Smooth muscle cell of the pulmonary artery (primary cell): ENCODE data around the gene AP2M1. TPM values are rescaled to one million over a fixed set of nuclear protein-coding genes. Genes with fewer than 3 reads are reported as not detected.

Experiments
- total RNA-seq: library from RNA; depleted of rRNA; stranded (reverse); fragments of >200 nt; gene quantifications from 2 replicates; pipeline ENCODE4 v1.2.3, GENCODE V29; 2014

The AP2M1 gene
- total RNA-seq = 363 and 399 TPM in 2 replicates

GRCh38 chr3:184174646-184175492 is at the start of gene AP2M1:
AP2M1 (plus strand) TSS chr3:184174855; CDS start chr3:184176994, 2,139 bp downstream.

GRCh38 chr3:184135149-184135910 is 39.3 kb upstream of the AP2M1 start, which contains the start of gene EIF2B5:
EIF2B5 (plus strand) TSS chr3:184135358; CDS start chr3:184135386, 28 bp downstream.

DNA sequence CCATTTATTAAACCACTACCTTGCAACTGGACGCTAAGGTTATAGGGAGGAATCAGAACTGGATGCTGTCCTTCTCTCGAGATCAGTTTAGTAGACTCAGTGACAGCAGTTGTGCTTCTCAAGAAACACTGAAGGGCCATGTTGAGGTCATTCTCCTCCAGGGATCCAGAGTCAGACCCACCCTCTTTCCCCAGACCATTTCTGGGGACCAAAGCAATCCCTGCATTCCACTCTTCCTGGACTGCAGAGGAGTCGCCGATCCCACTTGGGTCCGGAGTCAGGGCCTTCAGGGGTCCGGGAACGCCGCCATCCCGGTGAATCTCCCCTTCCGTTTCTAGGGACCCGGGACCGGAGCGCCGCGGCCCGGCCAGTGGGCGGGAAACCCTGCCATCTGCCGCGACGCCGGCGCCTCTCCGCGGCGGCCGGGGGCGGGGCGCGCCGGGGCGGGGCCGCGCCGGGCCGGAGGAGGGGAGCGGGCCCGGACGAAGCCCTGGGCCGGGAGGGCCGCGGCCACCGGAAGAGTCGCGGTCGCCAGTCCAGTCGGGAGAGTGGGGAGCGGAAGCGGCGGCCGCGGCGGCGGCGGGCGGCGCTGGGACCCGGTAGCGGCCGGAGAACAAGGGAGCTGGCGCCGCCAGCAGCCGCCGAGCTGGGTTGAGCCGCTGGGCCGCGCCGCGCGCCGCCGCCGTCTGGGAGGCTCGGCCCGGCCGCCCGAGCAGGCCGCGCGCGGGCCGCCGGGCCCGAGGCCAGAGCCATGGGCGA is 19.6 kb upstream of the AP2M1 start, which contains the start of gene DVL3:
Gene DVL3 (plus strand): TSS at position 493 of the 759 bp plus-strand sequence. CDS start 259 bp downstream, at position 752.

GRCh38 chr3:184186184-184186901 is 11.7 kb downstream of the AP2M1 start, which contains the start of gene ABCF3:
ABCF3 (plus strand) TSS chr3:184186199; CDS start chr3:184186208, 9 bp downstream.

GRCh38 chr3:184229394-184230080 is 54.9 kb downstream of the AP2M1 start, which contains the start of gene VWA5B2:
VWA5B2 (plus strand) TSS chr3:184229585; CDS start chr3:184230529, 944 bp downstream.

Other genes with a start within 250 kb of the AP2M1 start
- gene ABCC5, start 157.0 kb upstream of the AP2M1 start, total RNA-seq = 18.9 and 22.9 TPM in 2 replicates
- gene HTR3D, start 143.1 kb upstream of the AP2M1 start, total RNA-seq = not detected in 2 replicates
- gene HTR3C, start 121.8 kb upstream of the AP2M1 start, total RNA-seq = not detected in 2 replicates
- gene HTR3E, start 77.8 kb upstream of the AP2M1 start, total RNA-seq = not detected in 2 replicates
- gene EIF2B5, start 39.5 kb upstream of the AP2M1 start, total RNA-seq = 27.0 and 27.2 TPM in 2 replicates
- gene DVL3, start 19.5 kb upstream of the AP2M1 start, total RNA-seq = 45.7 and 57.3 TPM in 2 replicates
- 64.6 and 69.0 TPM in 2 replicates for gene ABCF3, start 11.3 kb downstream of the AP2M1 start, total RNA-seq
- gene VWA5B2, start 54.7 kb downstream of the AP2M1 start, total RNA-seq = 0.03 and 0.52 TPM in 2 replicates
- 43.6 and 51.5 TPM in 2 replicates for gene ALG3, start 74.1 kb downstream of the AP2M1 start, total RNA-seq
- gene EEF1AKMT4, start 74.8 kb downstream of the AP2M1 start, total RNA-seq = 2.2 and 2.9 TPM in 2 replicates
- 0.13 TPM in 2 replicates for gene CAMK2N2, start 86.7 kb downstream of the AP2M1 start, total RNA-seq
- 0.17 TPM in 1 of 2 replicates, not detected in the other for gene ECE2, start 101.2 kb downstream of the AP2M1 start, total RNA-seq
- 314 and 468 TPM in 2 replicates for gene PSMD2, start 124.4 kb downstream of the AP2M1 start, total RNA-seq
- 496 and 598 TPM in 2 replicates for gene EIF4G1, start 139.8 kb downstream of the AP2M1 start, total RNA-seq
- 26.5 and 44.6 TPM in 2 replicates for gene FAM131A, start 162.7 kb downstream of the AP2M1 start, total RNA-seq
- 3.3 and 4.4 TPM in 2 replicates for gene CLCN2, start 186.8 kb downstream of the AP2M1 start, total RNA-seq
- 54.1 and 55.5 TPM in 2 replicates for gene POLR2H, start 186.9 kb downstream of the AP2M1 start, total RNA-seq
- 0.10 and 0.46 TPM in 2 replicates for gene THPO, start 203.4 kb downstream of the AP2M1 start, total RNA-seq
- 1.5 and 10.9 TPM in 2 replicates for gene CHRD, start 205.2 kb downstream of the AP2M1 start, total RNA-seq